WTC11 (cell line): Measurements from ENCODE around the gene CHST11. TPM values are rescaled to one million over a fixed set of nuclear protein-coding genes. Genes with fewer than 3 reads are reported as not detected.

Source experiments
- ATAC-seq: fragments of 200-7000 bp; cut with Tn5 transposase; 2 replicates; pipeline ENCODE4 v1.10.0; 2021; ENCODE audit warnings: mild to moderate bottlenecking, moderate library complexity
- CTCF ChIA-PET: fragments of 300-600 bp; sonication (Branson Sonifier 250); formaldehyde crosslinking; loops from one replicate; lab custom pipeline; 2021; ENCODE audit warnings: antibody characterized with exemption; lab: Charles Lee
- POLR2A ChIA-PET: fragments of 350-600 bp; sonication (Branson Sonifier 250); formaldehyde crosslinking; loops from one replicate; lab custom pipeline; 2021; ENCODE audit warnings: antibody characterized with exemption; lab: Charles Lee
- DNase-seq: peaks from one replicate; pipeline ENCODE4 v3.0.0; 2021; ENCODE audit warnings: low spot score
- H3K27ac Mint-ChIP-seq: 2 replicates; pipeline ENCODE4 v1.8.0; 2021; ENCODE audit warnings: mixed read lengths
- H3K27me3 Mint-ChIP-seq: 2 replicates; pipeline ENCODE4 v1.8.0; 2021; ENCODE audit warnings: low read depth, mild to moderate bottlenecking, moderate library complexity, mixed read lengths
- H3K36me3 Mint-ChIP-seq: 2 replicates; pipeline ENCODE4 v1.8.0; 2021; ENCODE audit warnings: mixed read lengths
- H3K4me1 Mint-ChIP-seq: 2 replicates; pipeline ENCODE4 v1.8.0; 2022; ENCODE audit warnings: mixed read lengths
- H3K4me3 Mint-ChIP-seq: 2 replicates; pipeline ENCODE4 v1.8.0; 2021; ENCODE audit warnings: mild to moderate bottlenecking, moderate library complexity, mixed read lengths
- H3K9me3 Mint-ChIP-seq: 2 replicates; pipeline ENCODE4 v1.8.0; 2021; ENCODE audit warnings: mixed read lengths
- ARID4B ChIP-seq: sonication (generic); formaldehyde crosslinking; IDR thresholded peaks from 2 replicates; pipeline ENCODE4 v1.8.0; 2023; ENCODE audit warnings: missing genetic modification reagents, mild to moderate bottlenecking, borderline replicate concordance
- ATF1 ChIP-seq: sonication (generic); formaldehyde crosslinking; IDR thresholded peaks from 2 replicates; pipeline ENCODE4 v1.8.1; 2023; ENCODE audit warnings: mild to moderate bottlenecking, moderate library complexity, missing genetic modification reagents
- ATF6 ChIP-seq: sonication (generic); formaldehyde crosslinking; IDR thresholded peaks from 2 replicates; pipeline ENCODE4 v1.8.1; 2023; ENCODE audit warnings: mild to moderate bottlenecking, missing genetic modification reagents
- EMX1 ChIP-seq: fragments of 250-450 bp; sonication (Bioruptor Pico); IDR thresholded peaks from 2 replicates; pipeline ENCODE4 v1.8.0; 2021; ENCODE audit warnings: mild to moderate bottlenecking
- HMGXB4 ChIP-seq: sonication (generic); formaldehyde crosslinking; IDR thresholded peaks from 2 replicates; pipeline ENCODE4 v1.8.1; 2023; ENCODE audit warnings: mild to moderate bottlenecking, moderate library complexity, missing genetic modification reagents
- IRF1 ChIP-seq: sonication (generic); formaldehyde crosslinking; IDR thresholded peaks from 2 replicates; pipeline ENCODE4 v1.8.0; 2023; ENCODE audit warnings: missing genetic modification reagents
- KAT7 ChIP-seq: sonication (generic); formaldehyde crosslinking; IDR thresholded peaks from 2 replicates; pipeline ENCODE4 v1.8.1; 2023; ENCODE audit warnings: missing genetic modification reagents, mild to moderate bottlenecking, borderline replicate concordance
- NFATC4 ChIP-seq: fragments of 250-450 bp; sonication (Bioruptor Pico); IDR thresholded peaks from 2 replicates; pipeline ENCODE4 v1.9.0; 2021; ENCODE audit warnings: mild to moderate bottlenecking
- ZNF317 ChIP-seq: sonication (generic); formaldehyde crosslinking; IDR thresholded peaks from 2 replicates; pipeline ENCODE4 v1.8.1; 2023; ENCODE audit warnings: low read depth, mild to moderate bottlenecking, moderate library complexity, missing genetic modification reagents, borderline replicate concordance
- ZNF512 ChIP-seq: sonication (generic); formaldehyde crosslinking; IDR thresholded peaks from 2 replicates; pipeline ENCODE4 v1.8.1; 2022; ENCODE audit warnings: missing genetic modification reagents, borderline replicate concordance
- ZNF671 ChIP-seq: fragments of 250-450 bp; sonication (Bioruptor Pico); IDR thresholded peaks from 2 replicates; pipeline ENCODE4 v1.8.0; 2021; ENCODE audit warnings: mild to moderate bottlenecking
- total RNA-seq: library from RNA; stranded (reverse); gene quantifications from 3 replicates; pipeline ENCODE4 v1.2.3, GENCODE V29; 2021
- TF ChIP-seq, protein P1 (sequence below): sonication (generic); formaldehyde crosslinking; conservative IDR thresholded peaks from 2 replicates; pipeline ENCODE4 v1.8.1; 2023; ENCODE audit warnings: mild to moderate bottlenecking, low read depth, missing genetic modification reagents, moderate library complexity
- TF ChIP-seq, protein P2 (sequence below): sonication (generic); formaldehyde crosslinking; IDR thresholded peaks from 2 replicates; pipeline ENCODE4 v1.8.0; 2022; ENCODE audit warnings: mild to moderate bottlenecking, missing genetic modification reagents
- TF ChIP-seq, protein P3 (sequence below): sonication (generic); formaldehyde crosslinking; IDR thresholded peaks from 2 replicates; pipeline ENCODE4 v1.8.0; 2023; ENCODE audit warnings: mild to moderate bottlenecking, missing genetic modification reagents
- TF ChIP-seq, protein P4 (sequence below): sonication (generic); formaldehyde crosslinking; IDR thresholded peaks from 2 replicates; pipeline ENCODE4 v1.8.0; 2022; ENCODE audit warnings: mild to moderate bottlenecking, missing genetic modification reagents

The CHST11 gene
- total RNA-seq, 1 experiment from 2014 or later: 24.2 TPM

- TF ChIP-seq, protein P1, sequence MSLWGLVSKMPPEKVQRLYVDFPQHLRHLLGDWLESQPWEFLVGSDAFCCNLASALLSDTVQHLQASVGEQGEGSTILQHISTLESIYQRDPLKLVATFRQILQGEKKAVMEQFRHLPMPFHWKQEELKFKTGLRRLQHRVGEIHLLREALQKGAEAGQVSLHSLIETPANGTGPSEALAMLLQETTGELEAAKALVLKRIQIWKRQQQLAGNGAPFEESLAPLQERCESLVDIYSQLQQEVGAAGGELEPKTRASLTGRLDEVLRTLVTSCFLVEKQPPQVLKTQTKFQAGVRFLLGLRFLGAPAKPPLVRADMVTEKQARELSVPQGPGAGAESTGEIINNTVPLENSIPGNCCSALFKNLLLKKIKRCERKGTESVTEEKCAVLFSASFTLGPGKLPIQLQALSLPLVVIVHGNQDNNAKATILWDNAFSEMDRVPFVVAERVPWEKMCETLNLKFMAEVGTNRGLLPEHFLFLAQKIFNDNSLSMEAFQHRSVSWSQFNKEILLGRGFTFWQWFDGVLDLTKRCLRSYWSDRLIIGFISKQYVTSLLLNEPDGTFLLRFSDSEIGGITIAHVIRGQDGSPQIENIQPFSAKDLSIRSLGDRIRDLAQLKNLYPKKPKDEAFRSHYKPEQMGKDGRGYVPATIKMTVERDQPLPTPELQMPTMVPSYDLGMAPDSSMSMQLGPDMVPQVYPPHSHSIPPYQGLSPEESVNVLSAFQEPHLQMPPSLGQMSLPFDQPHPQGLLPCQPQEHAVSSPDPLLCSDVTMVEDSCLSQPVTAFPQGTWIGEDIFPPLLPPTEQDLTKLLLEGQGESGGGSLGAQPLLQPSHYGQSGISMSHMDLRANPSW: no peak
- TF ChIP-seq ATF6 (no peak), NFATC4 (no peak), ZNF317 (CRISPR knock-in tag) (no peak), IRF1 (CRISPR knock-in tag) (no peak), ARID4B (no peak), KAT7 (CRISPR knock-in tag) (no peak)
- TF ChIP-seq, protein P2, sequence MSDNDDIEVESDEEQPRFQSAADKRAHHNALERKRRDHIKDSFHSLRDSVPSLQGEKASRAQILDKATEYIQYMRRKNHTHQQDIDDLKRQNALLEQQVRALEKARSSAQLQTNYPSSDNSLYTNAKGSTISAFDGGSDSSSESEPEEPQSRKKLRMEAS (CRISPR knock-in tag): no peak
Measured at GRCh38 chr12:104578453-104578852, 121.7 kb downstream of the CHST11 start (continued).

GRCh38 chr12:104579718-104580495 lies 123.2 kb downstream of the CHST11 start:
- Mint-ChIP-seq H3K36me3 (no peaks in the 10 kb centered on the region), H3K27ac (no peak overlapping the region), H3K4me3 (no peak overlapping the region), H3K9me3 (no peaks in the 10 kb centered on the region), H3K4me1 (peaks cover 21% of the 10 kb centered on the region), H3K27me3 (no peaks in the 10 kb centered on the region)
- ChIA-PET CTCF (interaction anchor here (1.6 kb wide), 1 partner anchor 198 kb away, joined by 4 read pairs; no protein-coding TSS in a partner anchor), POLR2A (no interaction called here)
- DNase-seq (no peak), ATAC-seq (no peak)
- TF ChIP-seq, protein P3, sequence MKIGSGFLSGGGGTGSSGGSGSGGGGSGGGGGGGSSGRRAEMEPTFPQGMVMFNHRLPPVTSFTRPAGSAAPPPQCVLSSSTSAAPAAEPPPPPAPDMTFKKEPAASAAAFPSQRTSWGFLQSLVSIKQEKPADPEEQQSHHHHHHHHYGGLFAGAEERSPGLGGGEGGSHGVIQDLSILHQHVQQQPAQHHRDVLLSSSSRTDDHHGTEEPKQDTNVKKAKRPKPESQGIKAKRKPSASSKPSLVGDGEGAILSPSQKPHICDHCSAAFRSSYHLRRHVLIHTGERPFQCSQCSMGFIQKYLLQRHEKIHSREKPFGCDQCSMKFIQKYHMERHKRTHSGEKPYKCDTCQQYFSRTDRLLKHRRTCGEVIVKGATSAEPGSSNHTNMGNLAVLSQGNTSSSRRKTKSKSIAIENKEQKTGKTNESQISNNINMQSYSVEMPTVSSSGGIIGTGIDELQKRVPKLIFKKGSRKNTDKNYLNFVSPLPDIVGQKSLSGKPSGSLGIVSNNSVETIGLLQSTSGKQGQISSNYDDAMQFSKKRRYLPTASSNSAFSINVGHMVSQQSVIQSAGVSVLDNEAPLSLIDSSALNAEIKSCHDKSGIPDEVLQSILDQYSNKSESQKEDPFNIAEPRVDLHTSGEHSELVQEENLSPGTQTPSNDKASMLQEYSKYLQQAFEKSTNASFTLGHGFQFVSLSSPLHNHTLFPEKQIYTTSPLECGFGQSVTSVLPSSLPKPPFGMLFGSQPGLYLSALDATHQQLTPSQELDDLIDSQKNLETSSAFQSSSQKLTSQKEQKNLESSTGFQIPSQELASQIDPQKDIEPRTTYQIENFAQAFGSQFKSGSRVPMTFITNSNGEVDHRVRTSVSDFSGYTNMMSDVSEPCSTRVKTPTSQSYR (CRISPR knock-in tag): no peak
- TF ChIP-seq ZNF671 (CRISPR knock-in tag): no peak
- TF ChIP-seq ZNF512 (CRISPR knock-in tag): no peak
- TF ChIP-seq EMX1 (CRISPR knock-in tag): no peak
- TF ChIP-seq, protein P4, sequence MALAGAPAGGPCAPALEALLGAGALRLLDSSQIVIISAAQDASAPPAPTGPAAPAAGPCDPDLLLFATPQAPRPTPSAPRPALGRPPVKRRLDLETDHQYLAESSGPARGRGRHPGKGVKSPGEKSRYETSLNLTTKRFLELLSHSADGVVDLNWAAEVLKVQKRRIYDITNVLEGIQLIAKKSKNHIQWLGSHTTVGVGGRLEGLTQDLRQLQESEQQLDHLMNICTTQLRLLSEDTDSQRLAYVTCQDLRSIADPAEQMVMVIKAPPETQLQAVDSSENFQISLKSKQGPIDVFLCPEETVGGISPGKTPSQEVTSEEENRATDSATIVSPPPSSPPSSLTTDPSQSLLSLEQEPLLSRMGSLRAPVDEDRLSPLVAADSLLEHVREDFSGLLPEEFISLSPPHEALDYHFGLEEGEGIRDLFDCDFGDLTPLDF: no peak
- no peak for TF ChIP-seq ZNF317 (CRISPR knock-in tag)
- TF ChIP-seq ATF1 (CRISPR knock-in tag): no peak
- no peak for TF ChIP-seq HMGXB4 (CRISPR knock-in tag)
